GM12878 (cell line): ENCODE measurements around the gene ACTG1. TPM values are rescaled to one million over a fixed set of nuclear protein-coding genes. Genes with fewer than 3 reads are reported as not detected.

Source experiments
- BHLHE40 ChIP-seq, 2 experiments: fragments of 450-650 bp in 1 of 2; IDR thresholded peaks; 2 replicates each; pipeline ENCODE4 v1.6.1; 2011 to 2017; ENCODE audit warnings: low read depth in 2 of 2, borderline replicate concordance in 1 of 2, improper control_type of control experiment in 1 of 2, low read length in 1 of 2, mild to moderate bottlenecking in 1 of 2
- BRCA1 ChIP-seq: IDR thresholded peaks from 2 replicates; pipeline ENCODE4 v1.6.1; 2011; ENCODE audit warnings: low read depth, low read length, improper control_type of control experiment
- CREM ChIP-seq: IDR thresholded peaks from 2 replicates; pipeline ENCODE4 v1.6.1; 2014; ENCODE audit warnings: antibody characterized with exemption, low read depth
- FOXK2 ChIP-seq: fragments of 450-650 bp; IDR thresholded peaks from 2 replicates; pipeline ENCODE4 v1.6.1; 2017; ENCODE audit warnings: mild to moderate bottlenecking, moderate library complexity
- HDAC6 ChIP-seq: fragments of 200-600 bp; sonication (generic); IDR thresholded peaks from one replicate; pipeline ENCODE4 v1.8.0; 2017; ENCODE audit warnings: antibody characterized with exemption; ENCODE audit not compliant: unreplicated experiment
- IKZF2 ChIP-seq, 2 experiments: fragments of 450-650 bp; IDR thresholded peaks; 2 replicates each; pipeline ENCODE4 v1.6.1; 2017; ENCODE audit warnings: mild to moderate bottlenecking in 2 of 2, moderate library complexity in 2 of 2
- IRF4 ChIP-seq: IDR thresholded peaks from 2 replicates; pipeline ENCODE4 v1.6.1; 2011; ENCODE audit warnings: low read depth, low read length
- KDM1A ChIP-seq: fragments of 200-600 bp; sonication (generic); IDR thresholded peaks from 2 replicates; pipeline ENCODE4 v1.6.1; 2016; ENCODE audit warnings: borderline replicate concordance
- KLF5 ChIP-seq: fragments of 450-650 bp; IDR thresholded peaks from 2 replicates; pipeline ENCODE4 v1.6.1; 2014; ENCODE audit warnings: mild to moderate bottlenecking; ENCODE audit not compliant: partially characterized antibody
- MEF2A ChIP-seq: IDR thresholded peaks from 2 replicates; pipeline ENCODE4 v1.6.1; 2011; ENCODE audit warnings: low read depth, mild to moderate bottlenecking, low read length, moderate library complexity; ENCODE audit not compliant: insufficient read depth
- NRF1 ChIP-seq: conservative IDR thresholded peaks from 2 replicates; pipeline ENCODE4 v1.6.1; 2011; ENCODE audit warnings: mild to moderate bottlenecking, low read depth, low read length, improper control_type of control experiment
- PAX8 ChIP-seq: fragments of 450-650 bp; IDR thresholded peaks from 2 replicates; pipeline ENCODE4 v1.6.1; 2017; ENCODE audit warnings: mild to moderate bottlenecking, moderate library complexity
- POU2F2 ChIP-seq: IDR thresholded peaks from 3 replicates; pipeline ENCODE4 v1.6.1; 2011; ENCODE audit warnings: low read depth, mild to moderate bottlenecking, low read length, borderline replicate concordance
- RAD21 ChIP-seq: IDR thresholded peaks from 2 replicates; pipeline ENCODE4 v1.6.1; 2011; ENCODE audit warnings: mild to moderate bottlenecking, low read depth, low read length, moderate library complexity; ENCODE audit not compliant: insufficient read depth
- RCOR1 ChIP-seq: conservative IDR thresholded peaks from 2 replicates; pipeline ENCODE4 v1.6.1; 2012; ENCODE audit warnings: low read depth, low read length, improper control_type of control experiment
- REST ChIP-seq: IDR thresholded peaks from 2 replicates; pipeline ENCODE4 v1.6.1; 2012; ENCODE audit warnings: mild to moderate bottlenecking, low read depth, low read length
- RUNX3 ChIP-seq: IDR thresholded peaks from 2 replicates; pipeline ENCODE4 v1.6.1; 2012; ENCODE audit warnings: low read length, inconsistent platforms
- SMAD1 ChIP-seq: fragments of 450-650 bp; IDR thresholded peaks from 2 replicates; pipeline ENCODE4 v1.6.1; 2018; ENCODE audit warnings: mild to moderate bottlenecking, low read depth; ENCODE audit not compliant: partially characterized antibody
- SMARCA5 ChIP-seq: fragments of 450-650 bp; IDR thresholded peaks from 2 replicates; pipeline ENCODE4 v1.6.1; 2017; ENCODE audit warnings: mild to moderate bottlenecking
- STAT1 ChIP-seq: fragments of 450-650 bp; conservative IDR thresholded peaks from 2 replicates; pipeline ENCODE4 v1.6.1; 2014; ENCODE audit warnings: antibody characterized with exemption, mild to moderate bottlenecking
- SUPT20H ChIP-seq: IDR thresholded peaks from 2 replicates; pipeline ENCODE4 v1.6.1; 2011; ENCODE audit warnings: low read depth, mild to moderate bottlenecking, low read length, moderate library complexity, borderline replicate concordance; ENCODE audit not compliant: control insufficient read depth
- YY1 ChIP-seq: IDR thresholded peaks from 2 replicates; pipeline ENCODE4 v1.6.1; 2011; ENCODE audit warnings: low read depth, mild to moderate bottlenecking, low read length
- ZNF217 ChIP-seq: fragments of 450-650 bp; IDR thresholded peaks from 2 replicates; pipeline ENCODE4 v1.6.1; 2017; ENCODE audit warnings: antibody characterized with exemption, mild to moderate bottlenecking
- polyA plus RNA-seq, 11 experiments: library from polyadenylated mRNA; depleted of rRNA in 4 of 11; unstranded in 6 of 11; stranded (reverse) in 5 of 11; fragments of >200 nt; fragmentation: Nextera tagmentation in 4 of 11; fragmentation: Illumina TruSeq in 1 of 11; extraction: Ambion mirVana in 4 of 11; extraction: Trizol in 1 of 11; gene quantifications; 1 replicate in 1 of 11; 2 replicates in 10 of 11; pipeline versions ENCODE4 v1.2.1 to v1.2.3, GENCODE V29; 2011 to 2016; ENCODE audit warnings: inconsistent platforms in 2 of 11, missing spikeins in 2 of 11, low read depth in 1 of 11
- total RNA-seq, 4 experiments: library from RNA; depleted of rRNA in 3 of 4; stranded (reverse); fragments of >200 nt in 3 of 4; fragmentation: Illumina TruSeq in 1 of 4; extraction: Trizol in 1 of 4; gene quantifications; 2 replicates each; pipeline versions ENCODE4 v1.2.1 to v1.2.3, GENCODE V29; 2013 to 2021
- TF ChIP-seq, protein P1 (sequence below): IDR thresholded peaks from 2 replicates; pipeline ENCODE4 v1.6.1; 2011; ENCODE audit warnings: borderline replicate concordance, low read depth, mild to moderate bottlenecking, moderate library complexity, low read length; ENCODE audit not compliant: insufficient read depth, poor library complexity, severe bottlenecking
- TF ChIP-seq, protein P2 (sequence below), 3 experiments: IDR thresholded peaks in 2 of 3; conservative IDR thresholded peaks in 1 of 3; 2 replicates each; pipeline ENCODE4 v1.5.1; 2011; ENCODE audit warnings: low read depth in 3 of 3, low read length in 3 of 3, mild to moderate bottlenecking in 3 of 3, control low read depth in 2 of 3, moderate library complexity in 2 of 3, inconsistent platforms in 1 of 3, mixed read lengths in 1 of 3; ENCODE audit not compliant: control insufficient read depth in 2 of 3, insufficient read depth in 1 of 3; ENCODE audit errors: extremely low read depth in 1 of 3

The ACTG1 gene
- total and polyA plus RNA-seq, 10 of the 15 experiments (the other 5 are each of a cell fraction or from before 2014, with no cell fraction given): 810 to 6,105 (median 3,650) TPM

DNA sequence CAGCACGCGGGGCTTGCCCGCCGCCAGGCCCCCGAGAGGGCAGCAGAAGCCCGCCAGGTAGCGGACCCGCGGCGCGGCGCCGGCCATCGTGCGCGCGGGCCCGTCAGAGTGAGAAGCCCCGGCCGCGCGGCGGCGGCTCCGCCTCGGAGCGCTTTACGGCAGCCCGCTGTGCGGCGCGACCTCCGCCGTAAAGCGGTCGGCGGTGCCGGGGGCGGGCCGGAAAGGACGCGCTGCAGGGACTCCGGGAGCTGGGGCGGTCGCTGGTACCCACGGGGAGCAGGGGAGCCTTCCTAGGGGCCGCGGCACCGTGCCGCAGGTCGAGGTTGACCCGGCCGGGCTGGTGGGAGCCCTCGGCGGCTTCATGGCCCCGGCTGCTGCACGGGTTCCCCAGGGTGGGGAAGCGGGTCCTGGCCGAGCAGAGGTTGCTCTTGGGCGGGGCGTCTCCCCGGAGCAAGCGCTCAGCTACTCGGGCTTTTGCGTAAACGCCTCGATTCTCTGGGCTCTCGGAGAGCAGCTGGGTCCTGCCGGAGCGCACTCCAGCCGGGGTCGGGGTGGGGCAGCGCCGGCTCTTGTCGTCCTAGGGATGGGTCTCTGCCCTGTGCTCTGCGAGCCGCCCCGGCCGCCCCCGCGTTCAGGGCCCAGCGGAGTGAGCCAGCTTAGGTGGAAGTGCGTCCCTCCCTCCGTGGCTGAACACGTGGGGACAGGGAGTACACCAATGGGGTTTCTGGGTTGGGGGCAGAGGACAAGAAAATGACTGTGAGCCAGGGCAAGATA is 39.8 kb upstream of the ACTG1 start, which contains the start of gene FAAP100 (continued):
- TF ChIP-seq, protein P1, sequence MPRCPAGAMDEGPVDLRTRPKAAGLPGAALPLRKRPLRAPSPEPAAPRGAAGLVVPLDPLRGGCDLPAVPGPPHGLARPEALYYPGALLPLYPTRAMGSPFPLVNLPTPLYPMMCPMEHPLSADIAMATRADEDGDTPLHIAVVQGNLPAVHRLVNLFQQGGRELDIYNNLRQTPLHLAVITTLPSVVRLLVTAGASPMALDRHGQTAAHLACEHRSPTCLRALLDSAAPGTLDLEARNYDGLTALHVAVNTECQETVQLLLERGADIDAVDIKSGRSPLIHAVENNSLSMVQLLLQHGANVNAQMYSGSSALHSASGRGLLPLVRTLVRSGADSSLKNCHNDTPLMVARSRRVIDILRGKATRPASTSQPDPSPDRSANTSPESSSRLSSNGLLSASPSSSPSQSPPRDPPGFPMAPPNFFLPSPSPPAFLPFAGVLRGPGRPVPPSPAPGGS: no peak
- TF ChIP-seq SMARCA5 (no peak), KDM1A (no peak), FOXK2 (no peak), SUPT20H (no peak), PAX8 (no peak), IKZF2 (IDR thresholded peaks at IDR 0.05) (no peak), BHLHE40 (IDR thresholded peaks at IDR 0.05; ENCODE audit: borderline replicate concordance in 1 of 2, low read depth in 2 of 2, low read length in 1 of 2) (peak in 1 of 2 experiments; percentile 50; a peak in 2 of 4 replicates), ZNF217 (no peak), RUNX3 (0 out of 2 replicates have a peak, but pooled peaks have one; percentile 18), IRF4 (no peak), HDAC6 (no peak), POU2F2 (peak; percentile 11; the same call in 1 of the 3 replicates), REST (no peak), RAD21 (no peak), YY1 (peak; percentile 85), KLF5 (no peak), MEF2A (0 out of 2 replicates have a peak, but pooled peaks have one; percentile 6), BRCA1 (no peak), SMAD1 (no peak), STAT1 (no peak), CREM (no peak), NRF1 (no peak), RCOR1 (no peak)
- TF ChIP-seq, protein P2, sequence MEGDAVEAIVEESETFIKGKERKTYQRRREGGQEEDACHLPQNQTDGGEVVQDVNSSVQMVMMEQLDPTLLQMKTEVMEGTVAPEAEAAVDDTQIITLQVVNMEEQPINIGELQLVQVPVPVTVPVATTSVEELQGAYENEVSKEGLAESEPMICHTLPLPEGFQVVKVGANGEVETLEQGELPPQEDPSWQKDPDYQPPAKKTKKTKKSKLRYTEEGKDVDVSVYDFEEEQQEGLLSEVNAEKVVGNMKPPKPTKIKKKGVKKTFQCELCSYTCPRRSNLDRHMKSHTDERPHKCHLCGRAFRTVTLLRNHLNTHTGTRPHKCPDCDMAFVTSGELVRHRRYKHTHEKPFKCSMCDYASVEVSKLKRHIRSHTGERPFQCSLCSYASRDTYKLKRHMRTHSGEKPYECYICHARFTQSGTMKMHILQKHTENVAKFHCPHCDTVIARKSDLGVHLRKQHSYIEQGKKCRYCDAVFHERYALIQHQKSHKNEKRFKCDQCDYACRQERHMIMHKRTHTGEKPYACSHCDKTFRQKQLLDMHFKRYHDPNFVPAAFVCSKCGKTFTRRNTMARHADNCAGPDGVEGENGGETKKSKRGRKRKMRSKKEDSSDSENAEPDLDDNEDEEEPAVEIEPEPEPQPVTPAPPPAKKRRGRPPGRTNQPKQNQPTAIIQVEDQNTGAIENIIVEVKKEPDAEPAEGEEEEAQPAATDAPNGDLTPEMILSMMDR (IDR thresholded peaks at IDR 0.05 in 2 of 3, conservative IDR thresholded peaks at IDR 0.05 in 1 of 3; ENCODE audit: control insufficient read depth in 2 of 3, extremely low read depth in 1 of 3, insufficient read depth in 1 of 3, low read depth in 3 of 3, low read length in 3 of 3): no peak
